GM12874 (cell line): ENCODE data around the gene MME.

ENCODE experiments used
- CTCF ChIP-seq: IDR thresholded peaks from 2 replicates; pipeline ENCODE4 v1.5.1; 2011; ENCODE audit warnings: low read depth, mild to moderate bottlenecking, control low read depth, low read length, moderate library complexity; ENCODE audit not compliant: insufficient read depth

The MME gene

GRCh38 chr3:155097009-155097349 lies 16.9 kb downstream of the MME start:
- no peak for TF ChIP-seq CTCF

- no peak for TF ChIP-seq CTCF
Measured at GRCh38 chr3:155101398-155101797, 21.3 kb downstream of the MME start.

- no peak for TF ChIP-seq CTCF
Measured at GRCh38 chr3:155102329-155102728, 22.2 kb downstream of the MME start.

- TF ChIP-seq CTCF: no peak
Measured at GRCh38 chr3:155103686-155104085, 23.6 kb downstream of the MME start.

- no peak for TF ChIP-seq CTCF
Measured at GRCh38 chr3:155106119-155106518, 26.0 kb downstream of the MME start.

GRCh38 chr3:155110022-155110421 lies 29.9 kb downstream of the MME start:
- no peak for TF ChIP-seq CTCF

- TF ChIP-seq CTCF: no peak
Measured at GRCh38 chr3:155110996-155111901, 31.1 kb downstream of the MME start.
